Measurements from ENCODE around the gene ABCD4.

GRCh38 chr14:74326369-74327152, 23.8 kb upstream of the ABCD4 start:
- TF ChIP-seq CTCF (IDR thresholded peaks at IDR 0.05) (no peak), POLR2A (IDR thresholded peaks at IDR 0.05) (no peak)

Data from esophagus squamous epithelium (tissue), 4 donors.